Right lobe of liver (tissue), 6 donors: ENCODE data around the gene LRRC8D. TPM values are rescaled to one million over a fixed set of nuclear protein-coding genes. Genes with fewer than 3 reads are reported as not detected.

Experiments
- ATAC-seq, 4 donors: fragments of 200-7000 bp; cut with Tn5 transposase; one replicate each; pipeline ENCODE4 v1.9.1; 2020; ENCODE audit warnings: mild to moderate bottlenecking in 4 of 4, moderate library complexity in 4 of 4
- DNase-seq, 3 donors: peaks; one replicate each; pipeline ENCODE4 v3.0.0-alpha.2; 2020
- H3K27ac ChIP-seq, 3 donors: fragments of 200-600 bp; one replicate each; pipeline ENCODE4 v1.8.0; 2022
- H3K27me3 ChIP-seq, 2 donors: fragments of 200-600 bp; one replicate each; pipeline ENCODE4 v1.8.0; 2022
- H3K36me3 ChIP-seq, 4 donors: fragments of 200-600 bp; sonication (generic) in 1 of 4; one replicate each; pipeline versions ENCODE4 v1.5.1 to v1.8.0; 2017 to 2022; ENCODE audit warnings: control low read depth in 1 of 4
- H3K4me1 ChIP-seq, 4 donors: fragments of 200-600 bp; sonication (generic) in 1 of 4; one replicate each; pipeline versions ENCODE4 v1.5.1 to v1.8.0; 2017 to 2022; ENCODE audit warnings: control low read depth in 1 of 4
- H3K4me3 ChIP-seq, 3 donors: fragments of 200-600 bp; one replicate each; pipeline ENCODE4 v1.8.0; 2022
- H3K9me3 ChIP-seq, 4 donors: fragments of 200-600 bp; sonication (generic) in 1 of 4; one replicate each; pipeline versions ENCODE4 v1.5.1 to v1.8.0; 2017 to 2022; ENCODE audit warnings: control low read depth in 1 of 4
- POLR2A ChIP-seq: fragments of 450-650 bp; IDR thresholded peaks from one replicate; pipeline ENCODE4 v1.6.1; 2017; ENCODE audit warnings: antibody characterized with exemption, mild to moderate bottlenecking
- WGBS: methylation state at CpG from one replicate; pipeline ENCODE4 v1.1.6; 2018; ENCODE audit warnings: low coverage, low lambda C conversion rate; ENCODE audit not compliant: insufficient coverage; ENCODE audit errors: missing lambda C conversion rate; 5-methylcytosine and 5-hydroxymethylcytosine counted together
- intact Hi-C, 2 donors: fragments of 100-400 bp; cut with DNase I; formaldehyde crosslinking; loops; one replicate each; pipeline versions ENCODE4 v1.11.2 to v1.14.1; 2022
- total RNA-seq, 6 experiments: library from RNA; depleted of rRNA in 2 of 6; stranded (reverse); fragments of >200 nt in 2 of 6; fragmentation: NEBNext Ultra II Directional in 3 of 6; extraction: Animal tissue kit (Norgen Biotek cat#: 25700) in 3 of 6; gene quantifications; one replicate each; pipeline versions ENCODE4 v1.1.0 to v1.2.4, GENCODE V29; 2016 to 2023
- TF ChIP-seq, protein P1 (sequence below), 4 donors: fragments of 200-600 bp in 3 of 4; fragments of 450-650 bp in 1 of 4; IDR thresholded peaks; one replicate each; pipeline versions ENCODE4 v1.5.1 to v1.8.0; 2016 to 2022; ENCODE audit warnings: antibody characterized with exemption in 4 of 4, mild to moderate bottlenecking in 2 of 4
- donor health status: DM: no; HTN: yes; CAD: no.
- donor health status: DM: no; HTN: no; CAD: no.
- donor health status: DM: no; HTN: no; CAD: no.
- donor health status: DM: no; HTN: yes; CAD: no.
- donor health status: DM: no; HTN: yes; CAD: no.

The LRRC8D gene
- total RNA-seq, 6 experiments from 2014 or later = 11.5 to 22.1 (median 19.3) TPM

DNA sequence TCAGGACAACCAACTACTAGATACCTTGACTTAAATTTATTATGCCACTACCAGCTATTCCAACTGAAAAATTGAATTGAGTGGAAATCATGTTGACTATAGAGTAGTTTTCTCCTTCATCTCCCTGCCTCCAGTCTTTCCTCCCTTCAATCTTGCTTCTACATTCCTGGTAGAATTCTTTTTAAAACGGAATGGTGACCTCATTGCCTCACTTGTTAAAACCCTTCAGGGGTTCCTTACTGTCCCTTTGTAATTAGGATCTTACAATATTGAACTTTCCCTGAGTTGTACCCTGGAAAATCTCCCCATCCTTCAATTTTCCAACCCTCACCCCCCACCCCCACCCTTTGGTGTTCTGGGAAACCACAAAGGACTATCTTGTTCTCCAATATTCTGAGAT, 91.2 kb downstream of the LRRC8D start:
- ATAC-seq (no peak), DNase-seq (no peak)
- Histone ChIP-seq H3K27me3 (no peaks in the 10 kb centered on the region), H3K36me3 (no peaks in the 10 kb centered on the region), H3K4me1 (peaks cover 0 to 4% (median 0%) of the 10 kb centered on the region in 4 donors), H3K9me3 (no peaks in the 10 kb centered on the region), H3K4me3 (no peak overlapping the region), H3K27ac (no peak overlapping the region)
- 92% methylated on average over 1 of the region's 1 CpG for WGBS
- intact Hi-C loops = no loop called here
- TF ChIP-seq POLR2A = no peak
- TF ChIP-seq, protein P1, sequence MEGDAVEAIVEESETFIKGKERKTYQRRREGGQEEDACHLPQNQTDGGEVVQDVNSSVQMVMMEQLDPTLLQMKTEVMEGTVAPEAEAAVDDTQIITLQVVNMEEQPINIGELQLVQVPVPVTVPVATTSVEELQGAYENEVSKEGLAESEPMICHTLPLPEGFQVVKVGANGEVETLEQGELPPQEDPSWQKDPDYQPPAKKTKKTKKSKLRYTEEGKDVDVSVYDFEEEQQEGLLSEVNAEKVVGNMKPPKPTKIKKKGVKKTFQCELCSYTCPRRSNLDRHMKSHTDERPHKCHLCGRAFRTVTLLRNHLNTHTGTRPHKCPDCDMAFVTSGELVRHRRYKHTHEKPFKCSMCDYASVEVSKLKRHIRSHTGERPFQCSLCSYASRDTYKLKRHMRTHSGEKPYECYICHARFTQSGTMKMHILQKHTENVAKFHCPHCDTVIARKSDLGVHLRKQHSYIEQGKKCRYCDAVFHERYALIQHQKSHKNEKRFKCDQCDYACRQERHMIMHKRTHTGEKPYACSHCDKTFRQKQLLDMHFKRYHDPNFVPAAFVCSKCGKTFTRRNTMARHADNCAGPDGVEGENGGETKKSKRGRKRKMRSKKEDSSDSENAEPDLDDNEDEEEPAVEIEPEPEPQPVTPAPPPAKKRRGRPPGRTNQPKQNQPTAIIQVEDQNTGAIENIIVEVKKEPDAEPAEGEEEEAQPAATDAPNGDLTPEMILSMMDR (IDR thresholded peaks at IDR 0.05) = no peak

DNA sequence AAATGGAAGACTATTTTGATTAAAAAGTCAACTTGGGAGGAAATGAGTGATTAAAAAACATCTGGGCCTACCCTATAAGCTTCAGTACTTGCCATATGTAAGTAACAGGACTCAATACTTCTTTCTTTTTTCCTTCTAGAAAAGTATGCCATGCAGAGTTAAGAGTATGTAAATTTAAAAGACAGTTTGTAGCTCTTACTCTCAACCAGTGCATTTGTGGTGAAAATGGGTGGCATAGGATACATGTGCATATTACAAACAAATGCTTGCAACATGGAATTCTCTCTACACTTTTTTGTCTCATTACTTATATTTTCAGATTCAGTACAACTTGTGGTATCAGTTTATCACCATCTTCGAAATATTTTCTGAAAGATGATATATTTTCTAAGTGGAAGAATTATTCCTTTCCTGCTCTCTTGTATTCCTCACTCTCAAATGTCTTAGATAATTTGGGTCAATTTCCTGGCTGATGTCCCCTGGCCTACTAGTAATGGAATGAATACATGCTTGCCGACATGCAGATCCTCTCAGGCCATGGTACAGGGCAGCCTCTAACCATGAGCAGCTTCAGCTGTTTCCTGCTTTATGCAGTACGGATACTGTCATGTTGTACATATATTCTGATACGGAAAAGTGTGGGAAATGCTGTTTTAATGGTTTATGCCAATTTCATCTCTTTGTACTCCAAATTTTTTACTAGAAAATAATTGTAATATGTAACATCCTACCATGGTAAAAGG, 92.7 kb downstream of the LRRC8D start:
- no peak for TF ChIP-seq POLR2A
- TF ChIP-seq, protein P1 (IDR thresholded peaks at IDR 0.05) = no peak
- ATAC-seq (no peak), DNase-seq (no peak)
- Histone ChIP-seq H3K4me3 (no peak overlapping the region), H3K9me3 (no peaks in the 10 kb centered on the region), H3K27ac (no peak overlapping the region), H3K27me3 (no peaks in the 10 kb centered on the region), H3K4me1 (peaks cover 0 to 2% (median 0%) of the 10 kb centered on the region in 4 donors), H3K36me3 (no peaks in the 10 kb centered on the region)
- 73% methylated on average over 4 of the region's 4 CpGs for WGBS
- intact Hi-C loops = no loop called here

DNA sequence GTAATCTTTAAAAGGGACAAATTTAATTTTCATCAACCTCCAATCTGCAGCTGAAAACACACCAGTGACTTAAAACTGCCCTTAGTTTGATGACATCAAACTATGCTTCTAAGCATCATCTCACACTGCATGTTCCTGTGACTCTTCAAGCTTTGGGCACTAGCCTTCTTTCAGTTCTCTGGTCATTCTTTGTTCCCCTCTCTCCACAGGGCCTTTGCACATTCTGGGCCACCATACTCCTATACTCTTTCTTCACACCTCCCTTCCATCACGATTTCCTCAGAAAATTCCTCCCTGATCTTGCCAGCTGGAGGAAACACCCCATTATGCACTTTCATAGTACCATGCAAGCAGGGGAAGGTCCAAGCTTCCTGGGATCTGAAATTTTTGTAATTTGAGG, 96.5 kb downstream of the LRRC8D start:
- TF ChIP-seq, protein P1 (IDR thresholded peaks at IDR 0.05) = no peak
- TF ChIP-seq POLR2A = no peak
- Histone ChIP-seq H3K9me3 (no peaks in the 10 kb centered on the region), H3K4me3 (no peak overlapping the region), H3K4me1 (no peaks in the 10 kb centered on the region), H3K27me3 (no peaks in the 10 kb centered on the region), H3K36me3 (no peaks in the 10 kb centered on the region), H3K27ac (no peak overlapping the region)
- DNase-seq (no peak), ATAC-seq (no peak)
- 89% methylated on average over 1 of the region's 1 CpG for WGBS
- intact Hi-C loops = no loop called here

DNA sequence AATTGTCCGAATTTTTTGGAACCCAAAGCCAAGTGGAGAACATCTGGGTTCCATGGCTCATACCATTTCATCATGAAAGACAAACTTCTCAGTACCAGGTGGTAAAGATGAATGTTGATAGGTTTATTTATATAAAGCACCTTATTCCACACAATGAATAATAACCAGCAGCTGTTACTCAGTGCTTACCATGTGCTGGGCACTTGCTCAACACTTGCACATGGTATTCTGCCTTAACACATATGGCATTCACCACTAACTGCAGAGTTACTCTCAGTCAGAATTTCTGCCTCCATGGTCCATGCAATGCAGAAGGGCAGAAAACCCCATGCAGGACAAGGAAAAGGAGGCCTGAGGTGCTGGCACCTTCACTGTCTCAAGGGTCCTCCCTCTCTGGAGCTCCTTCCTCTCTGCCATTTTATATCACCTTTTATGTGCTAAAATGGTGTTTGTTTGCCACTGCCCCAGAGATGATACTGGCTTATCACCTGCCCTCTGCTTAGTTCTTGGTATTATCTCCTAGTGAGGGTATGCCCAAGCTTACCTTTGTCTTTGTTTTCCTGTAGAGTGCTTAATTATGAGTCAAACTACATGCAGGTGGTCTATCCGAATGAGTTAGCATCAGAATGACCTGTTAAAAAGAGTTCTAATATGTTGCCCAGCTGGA, 97.4 kb downstream of the LRRC8D start:
- DNase-seq = no peak
- no peaks in the 10 kb centered on the region for H3K4me1 ChIP-seq
- no peaks in the 10 kb centered on the region for H3K36me3 ChIP-seq
- H3K27ac ChIP-seq = no peak overlapping the region
- no peak for TF ChIP-seq POLR2A
- TF ChIP-seq, protein P1 (IDR thresholded peaks at IDR 0.05) = no peak
- no peaks in the 10 kb centered on the region for H3K9me3 ChIP-seq
- intact Hi-C loops = no loop called here
- H3K4me3 ChIP-seq = no peak overlapping the region
- ATAC-seq = peak in 1 of 4 donors; percentile 18
- no peaks in the 10 kb centered on the region for H3K27me3 ChIP-seq
- 92% methylated on average over 1 of the region's 2 CpGs for WGBS
